Melanocyte of skin (primary cell): ENCODE measurements around the gene CLIP3. TPM values are rescaled to one million over a fixed set of nuclear protein-coding genes. Genes with fewer than 3 reads are reported as not detected.

ENCODE experiments used
- total RNA-seq, 2 donors: library from RNA; depleted of rRNA; stranded (reverse); fragments of >200 nt; gene quantifications; 2 replicates each; pipeline ENCODE4 v1.2.3, GENCODE V29; 2012

The CLIP3 gene
- total RNA-seq, result 1 to 10 TPM; 2.0 to 3.1 TPM

GRCh38 chr19:36032251-36033104, at the start of gene CLIP3:
CLIP3 (minus strand) TSS chr19:36032873; CDS start chr19:36032357, 516 bp downstream.

GRCh38 chr19:36054733-36055686, 22.3 kb upstream of the CLIP3 start, which contains the start of gene WDR62:
WDR62 (plus strand) TSS chr19:36054897; CDS start chr19:36054972, 75 bp downstream.

GRCh38 chr19:36054119-36054732, 21.6 kb upstream of the CLIP3 start, which contains the start of gene THAP8:
THAP8 (minus strand) TSS chr19:36054285; CDS start chr19:36054217, 68 bp downstream.

GRCh38 chr19:36014012-36014924, 18.4 kb downstream of the CLIP3 start, which contains the start of gene ALKBH6:
ALKBH6 (minus strand) TSS chr19:36014213; CDS start chr19:36013397, 816 bp downstream.

GRCh38 chr19:36008336-36008978, 24.2 kb downstream of the CLIP3 start, which contains the start of gene SYNE4:
SYNE4 (minus strand) TSS chr19:36008813; CDS start chr19:36008681, 132 bp downstream.

GRCh38 chr19:35995048-35995993, 37.4 kb downstream of the CLIP3 start, which contains the start of gene SDHAF1:
SDHAF1 (plus strand) TSS chr19:35995188; CDS start chr19:35995275, 87 bp downstream.

Other genes starting within 250 kb of the CLIP3 start
- gene PRODH2, start 220.0 kb downstream of the CLIP3 start, total RNA-seq, result not detected
- gene NPHS1, start 180.4 kb downstream of the CLIP3 start, total RNA-seq, result not detected
- gene KIRREL2, start 176.0 kb downstream of the CLIP3 start, total RNA-seq, result under 1 TPM; 0.33 to 0.34 TPM
- gene APLP1, start 164.3 kb downstream of the CLIP3 start, total RNA-seq, result 1 to 10 TPM in 1 of 2 donors, under 1 TPM in 1; under 0.01 to 2.1 TPM
- gene NFKBID, start 132.3 kb downstream of the CLIP3 start, total RNA-seq, result 10 to 100 TPM in 1 of 2 donors, 1 to 10 TPM in 1; 3.1 to 20.6 TPM
- under 1 TPM in 1 of 2 donors, not detected in 1; 1.00 TPM for gene HCST, start 130.3 kb downstream of the CLIP3 start, total RNA-seq
- not detected for gene TYROBP, start 124.6 kb downstream of the CLIP3 start, total RNA-seq
- gene LRFN3, start 96.5 kb downstream of the CLIP3 start, total RNA-seq, result 1 to 10 TPM; 5.2 to 5.7 TPM
- 10 to 100 TPM in 1 of 2 donors, 1 to 10 TPM in 1; 9.6 to 20.6 TPM for gene SDHAF1, start 37.7 kb downstream of the CLIP3 start, total RNA-seq
- under 1 TPM in 1 of 2 donors, not detected in 1; under 0.01 TPM for gene SYNE4, start 24.1 kb downstream of the CLIP3 start, total RNA-seq
- 10 to 100 TPM; 28.6 to 29.0 TPM for gene ALKBH6, start 18.7 kb downstream of the CLIP3 start, total RNA-seq
- 1 to 10 TPM; 2.7 to 4.1 TPM for gene THAP8, start 21.4 kb upstream of the CLIP3 start, total RNA-seq
- 10 to 100 TPM in 1 of 2 donors, 1 to 10 TPM in 1; 6.2 to 16.3 TPM for gene WDR62, start 22.0 kb upstream of the CLIP3 start, total RNA-seq
- gene OVOL3, start 78.3 kb upstream of the CLIP3 start, total RNA-seq, result not detected
- gene POLR2I, start 82.0 kb upstream of the CLIP3 start, total RNA-seq, result 10 to 100 TPM; 37.5 to 72.3 TPM
- 100 to 1,000 TPM; 123 to 168 TPM for gene TBCB, start 82.6 kb upstream of the CLIP3 start, total RNA-seq
- gene CAPNS1, start 107.2 kb upstream of the CLIP3 start, total RNA-seq, result 100 to 1,000 TPM; 255 to 283 TPM
- 1 to 10 TPM in 1 of 2 donors, under 1 TPM in 1; 0.33 to 2.1 TPM for gene COX7A1, start 119.6 kb upstream of the CLIP3 start, total RNA-seq
- 1 to 10 TPM; 1.7 to 2.1 TPM for gene ZNF565, start 181.8 kb upstream of the CLIP3 start, total RNA-seq
- 10 to 100 TPM; 38.2 to 49.6 TPM for gene ZNF146, start 182.2 kb upstream of the CLIP3 start, total RNA-seq